Esophagus squamous epithelium (tissue), 5 donors: ENCODE data around the gene OPCML. TPM values are rescaled to one million over a fixed set of nuclear protein-coding genes. Genes with fewer than 3 reads are reported as not detected.

Experiments
- DNase-seq: peaks from one replicate; lab custom pipeline; 2025; lab: John Stamatoyannopoulos, UW
- H3K27ac ChIP-seq, 4 donors: fragments of 200-600 bp; sonication (generic); one replicate each; pipeline ENCODE4 v1.5.1; 2016 to 2019; ENCODE audit warnings: mild to moderate bottlenecking in 1 of 4
- H3K27me3 ChIP-seq, 4 donors: fragments of 200-600 bp; sonication (generic); 1 replicate in 3 of 4; 2 replicates in 1 of 4; pipeline versions ENCODE4 v1.5.1 to v1.6.0; 2017 to 2021; ENCODE audit warnings: antibody characterized with exemption in 1 of 4
- H3K36me3 ChIP-seq, 3 donors: fragments of 200-600 bp; sonication (generic); one replicate each; pipeline ENCODE4 v1.5.1; 2016 to 2019
- H3K4me1 ChIP-seq, 3 donors: fragments of 200-600 bp; sonication (generic); one replicate each; pipeline ENCODE4 v1.5.1; 2017 to 2019
- H3K4me3 ChIP-seq, 4 donors: fragments of 200-600 bp; sonication (generic); 1 replicate in 3 of 4; 2 replicates in 1 of 4; pipeline ENCODE4 v1.5.1; 2016 to 2019; ENCODE audit warnings: mild to moderate bottlenecking in 2 of 4, moderate library complexity in 1 of 4
- H3K9me3 ChIP-seq, 3 donors: fragments of 200-600 bp; sonication (generic); one replicate each; pipeline ENCODE4 v1.5.1; 2016 to 2019
- POLR2A ChIP-seq, 4 donors: fragments of 450-650 bp; IDR thresholded peaks; one replicate each; pipeline ENCODE4 v1.6.1; 2017; ENCODE audit warnings: antibody characterized with exemption in 4 of 4, mild to moderate bottlenecking in 4 of 4, moderate library complexity in 3 of 4
- WGBS, 2 donors: methylation state at CpG; one replicate each; pipeline ENCODE4 v1.1.5; 2018; 5-methylcytosine and 5-hydroxymethylcytosine counted together
- intact Hi-C: fragments of 100-400 bp; cut with DNase I; formaldehyde crosslinking; loops from one replicate; pipeline ENCODE4 v1.15.0; 2022
- total RNA-seq, 4 donors: library from RNA; depleted of rRNA; stranded (reverse); fragments of >200 nt; gene quantifications; one replicate each; pipeline ENCODE4 v1.1.0, GENCODE V29; 2016
- TF ChIP-seq, protein P1 (sequence below), 6 experiments: fragments of 450-650 bp in 4 of 6; fragments of 200-600 bp in 2 of 6; sonication (generic) in 2 of 6; IDR thresholded peaks; one replicate each; pipeline ENCODE4 v1.5.1; 2016 to 2019; ENCODE audit warnings: antibody characterized with exemption in 6 of 6, mild to moderate bottlenecking in 4 of 6, moderate library complexity in 4 of 6
- donor health status: DM: yes; HTN: yes; CAD: no.

Gene OPCML
- total RNA-seq, 4 donors from 2014 or later = under 0.01 TPM; not detected in 3

DNA sequence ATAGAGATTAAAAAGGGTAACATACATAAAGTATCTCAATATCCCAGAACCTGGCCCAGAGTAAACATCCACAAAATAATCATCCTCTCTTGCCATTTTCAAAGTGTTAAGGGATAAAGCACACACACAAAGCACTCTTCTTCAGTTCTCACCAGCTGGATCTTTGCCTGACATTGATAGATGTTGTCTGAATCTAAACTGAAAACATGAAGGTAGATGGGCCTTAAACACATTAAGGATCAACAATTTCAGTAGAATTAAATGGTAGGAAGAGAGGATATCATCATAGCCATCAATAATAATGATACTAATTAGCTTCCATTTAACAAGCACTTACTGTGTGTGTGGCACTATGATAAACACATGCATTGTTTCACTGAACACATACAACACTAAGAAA lies 261.1 kb downstream of the OPCML start:
- intact Hi-C loops = no loop called here
- no peaks in the 10 kb centered on the region for H3K9me3 ChIP-seq
- H3K36me3 ChIP-seq = no peaks in the 10 kb centered on the region
- no peak overlapping the region for H3K4me3 ChIP-seq
- no peak for DNase-seq
- H3K27me3 ChIP-seq = peaks cover 0 to 6% (median 0%) of the 10 kb centered on the region in 4 donors
- no peak overlapping the region for H3K27ac ChIP-seq
- H3K4me1 ChIP-seq = no peaks in the 10 kb centered on the region
- no peak for TF ChIP-seq POLR2A (IDR thresholded peaks at IDR 0.05)
- TF ChIP-seq, protein P1, sequence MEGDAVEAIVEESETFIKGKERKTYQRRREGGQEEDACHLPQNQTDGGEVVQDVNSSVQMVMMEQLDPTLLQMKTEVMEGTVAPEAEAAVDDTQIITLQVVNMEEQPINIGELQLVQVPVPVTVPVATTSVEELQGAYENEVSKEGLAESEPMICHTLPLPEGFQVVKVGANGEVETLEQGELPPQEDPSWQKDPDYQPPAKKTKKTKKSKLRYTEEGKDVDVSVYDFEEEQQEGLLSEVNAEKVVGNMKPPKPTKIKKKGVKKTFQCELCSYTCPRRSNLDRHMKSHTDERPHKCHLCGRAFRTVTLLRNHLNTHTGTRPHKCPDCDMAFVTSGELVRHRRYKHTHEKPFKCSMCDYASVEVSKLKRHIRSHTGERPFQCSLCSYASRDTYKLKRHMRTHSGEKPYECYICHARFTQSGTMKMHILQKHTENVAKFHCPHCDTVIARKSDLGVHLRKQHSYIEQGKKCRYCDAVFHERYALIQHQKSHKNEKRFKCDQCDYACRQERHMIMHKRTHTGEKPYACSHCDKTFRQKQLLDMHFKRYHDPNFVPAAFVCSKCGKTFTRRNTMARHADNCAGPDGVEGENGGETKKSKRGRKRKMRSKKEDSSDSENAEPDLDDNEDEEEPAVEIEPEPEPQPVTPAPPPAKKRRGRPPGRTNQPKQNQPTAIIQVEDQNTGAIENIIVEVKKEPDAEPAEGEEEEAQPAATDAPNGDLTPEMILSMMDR (IDR thresholded peaks at IDR 0.05) = no peak

DNA sequence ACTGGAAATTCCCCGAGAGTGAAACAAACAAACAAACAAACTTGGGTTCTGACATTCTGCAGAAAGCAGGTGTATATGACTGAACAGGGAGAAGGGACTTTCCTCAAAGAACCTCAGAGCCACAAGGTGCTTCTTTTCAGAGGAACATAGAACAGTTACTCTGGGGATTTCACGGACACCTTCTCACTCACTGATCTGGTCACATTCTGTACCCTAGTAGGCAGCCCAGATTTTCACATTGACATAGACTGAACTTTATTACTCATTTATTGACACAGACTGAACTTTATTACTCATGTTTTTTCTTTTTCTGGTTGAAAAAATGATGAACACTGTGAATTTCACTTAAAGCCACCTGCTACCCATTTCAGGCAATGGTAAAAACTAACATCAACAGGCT lies 263.0 kb downstream of the OPCML start:
- no peak for DNase-seq
- H3K4me3 ChIP-seq = no peak overlapping the region
- intact Hi-C loops = no loop called here
- peaks cover 0 to 9% (median 0%) of the 10 kb centered on the region in 4 donors for H3K27me3 ChIP-seq
- no peaks in the 10 kb centered on the region for H3K9me3 ChIP-seq
- no peak overlapping the region for H3K27ac ChIP-seq
- H3K4me1 ChIP-seq = no peaks in the 10 kb centered on the region
- no peak for TF ChIP-seq POLR2A (IDR thresholded peaks at IDR 0.05)
- TF ChIP-seq, protein P1 (IDR thresholded peaks at IDR 0.05) = no peak
- 58 to 72% methylated on average over 2 of the region's 2 CpGs for WGBS, 2 donors
- no peaks in the 10 kb centered on the region for H3K36me3 ChIP-seq

DNA sequence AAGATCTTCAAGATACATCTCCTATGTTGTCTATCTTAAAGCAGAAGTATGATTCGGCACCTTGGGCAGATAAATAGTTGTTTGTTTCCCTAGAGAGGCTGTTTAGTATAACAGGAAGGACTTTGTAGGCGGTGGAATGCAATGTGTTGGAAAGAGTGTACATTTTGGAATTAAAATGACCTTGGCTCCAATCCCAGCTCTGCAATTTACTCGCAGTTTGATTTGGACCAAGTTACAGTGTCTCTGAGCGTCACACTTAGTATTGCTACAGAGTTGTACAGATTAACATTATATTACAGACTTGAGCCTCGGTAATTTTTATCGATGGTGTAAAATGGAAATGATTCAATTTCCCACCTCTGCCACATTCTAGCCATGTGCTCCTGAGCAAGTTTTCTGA lies 265.3 kb downstream of the OPCML start:
- Histone ChIP-seq H3K27ac (no peak overlapping the region), H3K9me3 (no peaks in the 10 kb centered on the region), H3K36me3 (no peaks in the 10 kb centered on the region), H3K27me3 (peaks cover 0 to 9% (median 0%) of the 10 kb centered on the region in 4 donors), H3K4me3 (no peak overlapping the region), H3K4me1 (no peaks in the 10 kb centered on the region)
- no peak for DNase-seq
- intact Hi-C loops = no loop called here
- TF ChIP-seq, protein P1 (IDR thresholded peaks at IDR 0.05) = no peak
- TF ChIP-seq POLR2A (IDR thresholded peaks at IDR 0.05) = no peak
- 50 to 54% methylated on average over 6 of the region's 6 CpGs for WGBS, 2 donors

DNA sequence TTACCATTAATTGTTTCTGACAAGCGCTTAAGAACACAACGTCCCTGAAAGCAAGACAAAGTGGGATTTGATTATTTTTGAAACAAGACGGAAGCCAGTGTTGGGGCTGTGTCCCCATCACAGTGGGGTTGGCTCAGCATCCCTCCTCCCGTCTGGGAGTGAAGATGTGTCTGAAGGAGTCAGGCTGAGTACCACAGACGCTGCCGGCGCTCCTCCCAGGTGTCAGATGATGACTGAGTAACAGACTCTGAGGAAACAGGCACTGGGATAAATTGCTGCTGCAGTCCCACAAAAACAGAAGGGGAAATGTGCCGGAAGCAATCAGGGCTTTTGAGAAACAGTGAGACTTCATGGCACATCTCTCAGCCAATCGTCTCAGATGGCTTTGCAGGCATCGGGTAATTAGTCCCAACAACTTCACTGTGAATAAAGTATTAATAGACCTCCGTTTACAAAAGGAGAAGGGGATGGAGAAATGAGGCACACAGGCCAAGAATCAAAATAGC lies 266.7 kb downstream of the OPCML start:
- Histone ChIP-seq H3K9me3 (no peaks in the 10 kb centered on the region), H3K27me3 (peaks cover 0 to 9% (median 0%) of the 10 kb centered on the region in 4 donors), H3K4me1 (no peaks in the 10 kb centered on the region), H3K27ac (no peak overlapping the region), H3K4me3 (no peak overlapping the region), H3K36me3 (no peaks in the 10 kb centered on the region)
- intact Hi-C loops = no loop called here
- no peak for TF ChIP-seq POLR2A (IDR thresholded peaks at IDR 0.05)
- no peak for DNase-seq
- WGBS, 2 donors = 72 to 80% methylated on average over 10 to 11 of the region's 11 CpGs

DNA sequence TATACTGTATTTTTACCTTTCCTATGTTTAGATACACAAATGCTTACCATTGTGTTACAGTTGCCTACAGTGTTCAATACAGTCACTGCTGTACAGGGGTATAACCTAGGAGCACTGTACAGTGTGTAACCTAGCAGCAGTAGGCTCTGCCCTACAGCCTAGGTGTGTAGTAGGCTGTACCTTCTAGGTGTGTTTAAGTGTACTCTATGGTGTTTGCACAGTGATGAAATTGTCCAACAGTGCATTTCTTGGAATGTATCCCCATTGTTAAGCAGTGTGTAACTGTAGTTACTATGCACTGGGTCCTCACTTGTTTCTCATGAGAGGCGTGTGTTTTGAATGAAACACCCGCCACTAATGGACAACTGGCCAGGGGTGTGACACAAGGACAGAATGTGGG lies 269.0 kb downstream of the OPCML start:
- WGBS, 2 donors = 67 to 76% methylated on average over 2 of the region's 2 CpGs

More for the DNA sequence above, 269.0 kb downstream of the OPCML start:
- no peak for TF ChIP-seq POLR2A (IDR thresholded peaks at IDR 0.05)
- TF ChIP-seq, protein P1 (IDR thresholded peaks at IDR 0.05) = no peak
- DNase-seq = no peak
- Histone ChIP-seq H3K36me3 (no peaks in the 10 kb centered on the region), H3K27me3 (peaks cover 0 to 4% (median 0%) of the 10 kb centered on the region in 4 donors), H3K4me3 (no peak overlapping the region), H3K9me3 (no peaks in the 10 kb centered on the region), H3K4me1 (no peaks in the 10 kb centered on the region), H3K27ac (no peak overlapping the region)
- intact Hi-C loops = no loop called here
